Liver (tissue), 9 donors: Measurements from ENCODE around the gene ZSCAN18. TPM values are rescaled to one million over a fixed set of nuclear protein-coding genes. Genes with fewer than 3 reads are reported as not detected.

Experiments
- DNase-seq: peaks from one replicate; pipeline ENCODE4 v3.0.0-alpha.2; 2017; ENCODE audit warnings: low spot score
- H3K27ac ChIP-seq, 2 donors: one replicate each; pipeline ENCODE4 v1.7.0; 2013; ENCODE audit warnings: inconsistent platforms in 2 of 2, low read length in 2 of 2, control low read depth in 1 of 2, low read depth in 1 of 2, mild to moderate bottlenecking in 1 of 2
- H3K27me3 ChIP-seq, 4 donors: one replicate each; pipeline versions ENCODE4 v1.6.1 to v1.7.0; 2013; ENCODE audit warnings: low read length in 3 of 4, inconsistent platforms in 1 of 4, mild to moderate bottlenecking in 1 of 4, moderate library complexity in 1 of 4; ENCODE audit not compliant: control insufficient read depth in 4 of 4, insufficient read depth in 4 of 4
- H3K36me3 ChIP-seq, 4 donors: one replicate each; pipeline versions ENCODE4 v1.6.1 to v1.7.0; 2013; ENCODE audit warnings: low read length in 3 of 4, mild to moderate bottlenecking in 3 of 4, low read depth in 1 of 4, moderate library complexity in 1 of 4; ENCODE audit not compliant: control insufficient read depth in 4 of 4, insufficient read depth in 3 of 4
- H3K4me1 ChIP-seq, 4 donors: one replicate each; pipeline versions ENCODE4 v1.6.1 to v1.7.0; 2013; ENCODE audit warnings: low read length in 3 of 4, mild to moderate bottlenecking in 3 of 4, moderate library complexity in 1 of 4; ENCODE audit not compliant: control insufficient read depth in 4 of 4, insufficient read depth in 4 of 4
- H3K4me3 ChIP-seq, 3 donors: one replicate each; pipeline versions ENCODE4 v1.6.1 to v1.7.0; 2013; ENCODE audit warnings: low read length in 3 of 3, control low read depth in 1 of 3, low read depth in 1 of 3, mild to moderate bottlenecking in 1 of 3
- H3K9ac ChIP-seq, 2 donors: one replicate each; pipeline ENCODE4 v1.7.0; 2013; ENCODE audit warnings: low read length in 2 of 2, mild to moderate bottlenecking in 2 of 2, moderate library complexity in 2 of 2, control low read depth in 1 of 2, low read depth in 1 of 2
- H3K9me3 ChIP-seq, 4 donors: one replicate each; pipeline versions ENCODE4 v1.6.1 to v1.7.0; 2013; ENCODE audit warnings: low read length in 3 of 4; ENCODE audit not compliant: control insufficient read depth in 4 of 4
- EGR1 ChIP-seq, 2 donors: IDR thresholded peaks; 2 replicates each; pipeline ENCODE4 v1.6.1; 2016 to 2018; ENCODE audit warnings: antibody characterized with exemption in 2 of 2, low read depth in 2 of 2
- GABPA ChIP-seq, 2 donors: IDR thresholded peaks in 1 of 2; conservative IDR thresholded peaks in 1 of 2; 2 replicates each; pipeline ENCODE4 v1.6.1; 2016; ENCODE audit warnings: antibody characterized with exemption in 2 of 2, mild to moderate bottlenecking in 1 of 2, moderate library complexity in 1 of 2
- HNF4A ChIP-seq, 2 donors: conservative IDR thresholded peaks; 2 replicates each; pipeline ENCODE4 v1.6.1; 2016; ENCODE audit warnings: antibody characterized with exemption in 2 of 2, mild to moderate bottlenecking in 2 of 2
- HNF4G ChIP-seq: IDR thresholded peaks from 2 replicates; pipeline ENCODE4 v1.6.1; 2016; ENCODE audit warnings: antibody characterized with exemption
- JUND ChIP-seq, 2 donors: IDR thresholded peaks; 2 replicates each; pipeline ENCODE4 v1.6.1; 2016; ENCODE audit warnings: antibody characterized with exemption in 2 of 2
- NR2F2 ChIP-seq: IDR thresholded peaks from 2 replicates; pipeline ENCODE4 v1.6.1; 2016; ENCODE audit warnings: antibody characterized with exemption
- RAD21 ChIP-seq, 2 donors: IDR thresholded peaks; 2 replicates each; pipeline ENCODE4 v1.6.1; 2016; ENCODE audit warnings: antibody characterized with exemption in 2 of 2, mild to moderate bottlenecking in 2 of 2
- SP1 ChIP-seq: IDR thresholded peaks from 2 replicates; pipeline ENCODE4 v1.6.1; 2018; ENCODE audit warnings: antibody characterized with exemption, mild to moderate bottlenecking
- TAF1 ChIP-seq: conservative IDR thresholded peaks from 2 replicates; pipeline ENCODE4 v1.6.1; 2016; ENCODE audit warnings: antibody characterized with exemption, mild to moderate bottlenecking
- YY1 ChIP-seq: IDR thresholded peaks from 2 replicates; pipeline ENCODE4 v1.6.1; 2016; ENCODE audit warnings: antibody characterized with exemption, mild to moderate bottlenecking
- WGBS: extraction: QIAGEN DNeasy Blood & Tissue Kit; methylation state at CpG from one replicate; pipeline ENCODE4 v1.1.7; 2013; 5-methylcytosine and 5-hydroxymethylcytosine counted together
- polyA plus RNA-seq, 2 donors: library from polyadenylated mRNA; stranded (reverse) in 1 of 2; unstranded in 1 of 2; fragments of 200-250 nt in 1 of 2; fragments of >200 nt in 1 of 2; fragmentation: Nextera tagmentation in 1 of 2; extraction: Ambion mirVana in 1 of 2; gene quantifications; one replicate each; pipeline versions ENCODE4 v1.2.1 to v1.2.3, GENCODE V29; 2013 to 2015
- total RNA-seq, 2 donors: library from RNA; depleted of rRNA; stranded (reverse); fragments of >200 nt; gene quantifications; one replicate each; pipeline ENCODE4 v1.2.3, GENCODE V29; 2014
- TF ChIP-seq, protein P1 (sequence below): IDR thresholded peaks from 2 replicates; pipeline ENCODE4 v1.6.1; 2016; ENCODE audit warnings: antibody characterized with exemption
- TF ChIP-seq, protein P2 (sequence below): IDR thresholded peaks from 2 replicates; pipeline ENCODE4 v1.6.1; 2016; ENCODE audit warnings: antibody characterized with exemption, mild to moderate bottlenecking
- donor health status: healthy.
- donor health status: healthy.
- donor health status: healthy.
- donor health status: healthy.
- donor health status: healthy.

The ZSCAN18 gene
- total and polyA plus RNA-seq, 4 donors = 2.1 to 21.7 (median 11.7) TPM

DNA sequence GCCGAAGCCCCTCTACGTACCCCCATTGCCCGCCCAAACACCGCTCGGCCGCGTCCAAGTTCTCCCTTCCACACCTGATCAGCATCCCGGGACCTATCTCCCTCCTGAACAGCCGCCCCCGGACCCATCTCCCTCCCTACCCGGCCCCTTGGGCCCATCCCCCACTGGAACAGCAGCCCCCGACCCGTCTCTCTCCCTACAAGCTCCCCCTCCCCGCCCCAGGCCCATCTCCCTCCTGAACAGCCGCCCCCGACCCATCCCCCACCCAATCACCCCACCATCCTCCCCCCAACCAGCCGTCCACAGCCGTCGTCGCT lies 63.6 kb downstream of the ZSCAN18 start:
- no peaks in the 10 kb centered on the region for H3K4me1 ChIP-seq
- TF ChIP-seq EGR1 (IDR thresholded peaks at IDR 0.05; ENCODE audit: low read depth in 2 of 2) (no peak), SP1 (no peak), HNF4A (conservative IDR thresholded peaks at IDR 0.05) (no peak), HNF4G (no peak), NR2F2 (no peak), GABPA (IDR thresholded peaks at IDR 0.05 in 1 of 2, conservative IDR thresholded peaks at IDR 0.05 in 1 of 2) (no peak), RAD21 (IDR thresholded peaks at IDR 0.05) (no peak), YY1 (no peak), TAF1 (no peak), JUND (IDR thresholded peaks at IDR 0.05) (no peak)
- TF ChIP-seq, protein P1, sequence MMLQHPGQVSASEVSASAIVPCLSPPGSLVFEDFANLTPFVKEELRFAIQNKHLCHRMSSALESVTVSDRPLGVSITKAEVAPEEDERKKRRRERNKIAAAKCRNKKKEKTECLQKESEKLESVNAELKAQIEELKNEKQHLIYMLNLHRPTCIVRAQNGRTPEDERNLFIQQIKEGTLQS = no peak
- TF ChIP-seq, protein P2, sequence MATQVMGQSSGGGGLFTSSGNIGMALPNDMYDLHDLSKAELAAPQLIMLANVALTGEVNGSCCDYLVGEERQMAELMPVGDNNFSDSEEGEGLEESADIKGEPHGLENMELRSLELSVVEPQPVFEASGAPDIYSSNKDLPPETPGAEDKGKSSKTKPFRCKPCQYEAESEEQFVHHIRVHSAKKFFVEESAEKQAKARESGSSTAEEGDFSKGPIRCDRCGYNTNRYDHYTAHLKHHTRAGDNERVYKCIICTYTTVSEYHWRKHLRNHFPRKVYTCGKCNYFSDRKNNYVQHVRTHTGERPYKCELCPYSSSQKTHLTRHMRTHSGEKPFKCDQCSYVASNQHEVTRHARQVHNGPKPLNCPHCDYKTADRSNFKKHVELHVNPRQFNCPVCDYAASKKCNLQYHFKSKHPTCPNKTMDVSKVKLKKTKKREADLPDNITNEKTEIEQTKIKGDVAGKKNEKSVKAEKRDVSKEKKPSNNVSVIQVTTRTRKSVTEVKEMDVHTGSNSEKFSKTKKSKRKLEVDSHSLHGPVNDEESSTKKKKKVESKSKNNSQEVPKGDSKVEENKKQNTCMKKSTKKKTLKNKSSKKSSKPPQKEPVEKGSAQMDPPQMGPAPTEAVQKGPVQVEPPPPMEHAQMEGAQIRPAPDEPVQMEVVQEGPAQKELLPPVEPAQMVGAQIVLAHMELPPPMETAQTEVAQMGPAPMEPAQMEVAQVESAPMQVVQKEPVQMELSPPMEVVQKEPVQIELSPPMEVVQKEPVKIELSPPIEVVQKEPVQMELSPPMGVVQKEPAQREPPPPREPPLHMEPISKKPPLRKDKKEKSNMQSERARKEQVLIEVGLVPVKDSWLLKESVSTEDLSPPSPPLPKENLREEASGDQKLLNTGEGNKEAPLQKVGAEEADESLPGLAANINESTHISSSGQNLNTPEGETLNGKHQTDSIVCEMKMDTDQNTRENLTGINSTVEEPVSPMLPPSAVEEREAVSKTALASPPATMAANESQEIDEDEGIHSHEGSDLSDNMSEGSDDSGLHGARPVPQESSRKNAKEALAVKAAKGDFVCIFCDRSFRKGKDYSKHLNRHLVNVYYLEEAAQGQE = no peak
- H3K27me3 ChIP-seq = no peaks in the 10 kb centered on the region
- no peaks in the 10 kb centered on the region for H3K36me3 ChIP-seq
- WGBS = 6% methylated on average over 20 of the region's 20 CpGs
- peak overlapping the region in 2 of 3 donors; percentile 26 to 52 for H3K4me3 ChIP-seq
- DNase-seq = no peak
- no peak overlapping the region for H3K9ac ChIP-seq
- H3K27ac ChIP-seq = no peak overlapping the region
- H3K9me3 ChIP-seq = peaks cover 30 to 41% (median 40%) of the 10 kb centered on the region in 4 donors

Other genes starting within 250 kb of the ZSCAN18 start
- 10 to 100 TPM; 15.6 to 27.8 TPM for gene ZNF587, start 248.4 kb downstream of the ZSCAN18 start, total RNA-seq
- 1 to 10 TPM; 2.7 to 2.8 TPM for gene ZNF587, start 248.4 kb downstream of the ZSCAN18 start, polyA plus RNA-seq
- gene ZNF814, start 209.2 kb downstream of the ZSCAN18 start, total RNA-seq = 10 to 100 TPM in 1 of 2 donors, 1 to 10 TPM in 1; 9.1 to 13.8 TPM
- gene ZNF814, start 209.2 kb downstream of the ZSCAN18 start, polyA plus RNA-seq = 1 to 10 TPM; 6.9 to 7.3 TPM
- gene ZNF417, start 181.6 kb downstream of the ZSCAN18 start, total RNA-seq = 10 to 100 TPM; 12.9 to 16.3 TPM
- 1 to 10 TPM; 1.2 to 1.7 TPM for gene ZNF417, start 181.6 kb downstream of the ZSCAN18 start, polyA plus RNA-seq
- gene ZNF418, start 162.8 kb downstream of the ZSCAN18 start, total RNA-seq = 1 to 10 TPM; 2.6 to 3.1 TPM
- gene ZNF418, start 162.8 kb downstream of the ZSCAN18 start, polyA plus RNA-seq = 1 to 10 TPM in 1 of 2 donors, under 1 TPM in 1; 0.51 to 1.4 TPM
- 1 to 10 TPM; 1.6 to 4.4 TPM for gene ZNF256, start 150.5 kb downstream of the ZSCAN18 start, total RNA-seq
- under 1 TPM; 0.53 to 0.67 TPM for gene ZNF256, start 150.5 kb downstream of the ZSCAN18 start, polyA plus RNA-seq
- gene C19orf18, start 123.7 kb downstream of the ZSCAN18 start, total RNA-seq = under 1 TPM in 1 of 2 donors, not detected in 1; 0.23 TPM
- under 1 TPM; 0.14 to 0.58 TPM for gene C19orf18, start 123.7 kb downstream of the ZSCAN18 start, polyA plus RNA-seq
- 10 to 100 TPM in 1 of 2 donors, 1 to 10 TPM in 1; 8.7 to 12.8 TPM for gene ZNF606, start 95.4 kb downstream of the ZSCAN18 start, total RNA-seq
- gene ZNF606, start 95.4 kb downstream of the ZSCAN18 start, polyA plus RNA-seq = 1 to 10 TPM; 3.2 to 4.5 TPM
- not detected for gene ZSCAN1, start 64.2 kb downstream of the ZSCAN18 start, total RNA-seq
- under 1 TPM in 1 of 2 donors, not detected in 1; 0.13 TPM for gene ZSCAN1, start 64.2 kb downstream of the ZSCAN18 start, polyA plus RNA-seq
- 1 to 10 TPM in 1 of 2 donors, under 1 TPM in 1; 0.42 to 1.5 TPM for gene ZNF135, start 38.9 kb downstream of the ZSCAN18 start, total RNA-seq
- gene ZNF135, start 38.9 kb downstream of the ZSCAN18 start, polyA plus RNA-seq = under 1 TPM; 0.31 to 0.42 TPM
- 1 to 10 TPM; 5.4 to 6.8 TPM for gene ZNF329, start 52.6 kb upstream of the ZSCAN18 start, total RNA-seq
- 1 to 10 TPM; 1.2 to 2.2 TPM for gene ZNF329, start 52.6 kb upstream of the ZSCAN18 start, polyA plus RNA-seq
- 10 to 100 TPM; 12.8 to 18.2 TPM for gene ZNF274, start 84.8 kb upstream of the ZSCAN18 start, total RNA-seq
- 10 to 100 TPM in 1 of 2 donors, 1 to 10 TPM in 1; 5.7 to 10.9 TPM for gene ZNF274, start 84.8 kb upstream of the ZSCAN18 start, polyA plus RNA-seq
- gene ZNF544, start 130.7 kb upstream of the ZSCAN18 start, total RNA-seq = 10 to 100 TPM; 14.9 to 25.2 TPM
- gene ZNF544, start 130.7 kb upstream of the ZSCAN18 start, polyA plus RNA-seq = 1 to 10 TPM; 2.5 to 7.7 TPM
- gene ZNF8, start 180.7 kb upstream of the ZSCAN18 start, total RNA-seq = 1 to 10 TPM; 2.7 to 4.6 TPM
- under 1 TPM; 0.37 to 0.50 TPM for gene ZNF8, start 180.7 kb upstream of the ZSCAN18 start, polyA plus RNA-seq
- 10 to 100 TPM; 21.4 to 28.0 TPM for gene ERVK3-1, start 207.1 kb upstream of the ZSCAN18 start, total RNA-seq
- gene ERVK3-1, start 207.1 kb upstream of the ZSCAN18 start, polyA plus RNA-seq = 10 to 100 TPM; 17.6 to 31.7 TPM
- 1 to 10 TPM; 3.1 to 3.5 TPM for gene ZSCAN22, start 228.8 kb upstream of the ZSCAN18 start, total RNA-seq
- gene ZSCAN22, start 228.8 kb upstream of the ZSCAN18 start, polyA plus RNA-seq = under 1 TPM; 0.88 to 0.89 TPM